Left ventricle myocardium inferior (tissue), 1 donor: ENCODE measurements around the gene PILRB. TPM values are rescaled to one million over a fixed set of nuclear protein-coding genes. Genes with fewer than 3 reads are reported as not detected.
"Not testable (repeated sequence)": the region's sequence is repeated elsewhere in the genome, so short reads cannot be mapped to it uniquely, and the experiment has no call there.

Experiments used
- DNase-seq: peaks from one replicate; pipeline ENCODE4 v3.0.0-alpha.2; 2020
- H3K27ac ChIP-seq: fragments of 200-600 bp; replicated peaks from 2 replicates; pipeline ENCODE4 v1.8.0; 2021
- H3K27me3 ChIP-seq: fragments of 200-600 bp; 2 replicates; pipeline ENCODE4 v1.8.0; 2021; ENCODE audit warnings: low read depth
- H3K36me3 ChIP-seq: fragments of 200-600 bp; 2 replicates; pipeline ENCODE4 v1.8.0; 2021
- H3K4me1 ChIP-seq: fragments of 200-600 bp; 2 replicates; pipeline ENCODE4 v1.8.0; 2021
- H3K4me3 ChIP-seq: fragments of 200-600 bp; 2 replicates; pipeline ENCODE4 v1.8.0; 2021; ENCODE audit warnings: mild to moderate bottlenecking, moderate library complexity
- H3K9me3 ChIP-seq: fragments of 200-600 bp; replicated peaks from 2 replicates; pipeline ENCODE4 v1.8.0; 2021
- CTCF ChIP-seq: fragments of 200-600 bp; IDR thresholded peaks from 2 replicates; pipeline ENCODE4 v1.8.0; 2021; ENCODE audit warnings: antibody characterized with exemption, mild to moderate bottlenecking, borderline replicate concordance
- intact Hi-C: fragments of 100-400 bp; cut with micrococcal nuclease; formaldehyde crosslinking; loops from one replicate; pipeline ENCODE4 v1.11.0; 2022
- total RNA-seq: library from RNA; stranded (reverse); fragmentation: NEBNext Ultra II Directional; extraction: Animal tissue kit (Norgen Biotek cat#: 25700); gene quantifications from one replicate; pipeline ENCODE4 v1.2.1, GENCODE V29; 2021
- donor health status: DM: no; HTN: yes; CAD: no; lungs with severe emphysema.

Gene PILRB
- total RNA-seq, 1 donor from 2014 or later: 10.6 TPM

- Histone ChIP-seq H3K36me3 (peaks cover 6% of the 10 kb centered on the region), H3K9me3 (no peaks in the 10 kb centered on the region), H3K4me3 (peak within 1 kb of the TSS; percentile 34), H3K27me3 (no peaks in the 10 kb centered on the region), H3K27ac (peak within 1 kb of the TSS; percentile 59), H3K4me1 (peaks cover 8% of the 10 kb centered on the region)
- intact Hi-C loops: no loop called here
- peak; percentile 36 for DNase-seq
- no peak for TF ChIP-seq CTCF
Measured at GRCh38 chr7:100373261-100373831, 15.4 kb downstream of the PILRB start, which contains the start of gene PILRA. Gene PILRA, plus strand, starts transcription at chr7:100373487. Its CDS starts 170 bp downstream, at chr7:100373657.

GRCh38 chr7:100373870-100374598, 16.1 kb downstream of the PILRB start:
- H3K27ac ChIP-seq, intact Hi-C loops, H3K4me1 ChIP-seq, DNase-seq, H3K27me3 ChIP-seq, H3K9me3 ChIP-seq, H3K36me3 ChIP-seq: not testable (repeated sequence)
- H3K4me3 ChIP-seq: peak overlapping the region; percentile 34

DNA sequence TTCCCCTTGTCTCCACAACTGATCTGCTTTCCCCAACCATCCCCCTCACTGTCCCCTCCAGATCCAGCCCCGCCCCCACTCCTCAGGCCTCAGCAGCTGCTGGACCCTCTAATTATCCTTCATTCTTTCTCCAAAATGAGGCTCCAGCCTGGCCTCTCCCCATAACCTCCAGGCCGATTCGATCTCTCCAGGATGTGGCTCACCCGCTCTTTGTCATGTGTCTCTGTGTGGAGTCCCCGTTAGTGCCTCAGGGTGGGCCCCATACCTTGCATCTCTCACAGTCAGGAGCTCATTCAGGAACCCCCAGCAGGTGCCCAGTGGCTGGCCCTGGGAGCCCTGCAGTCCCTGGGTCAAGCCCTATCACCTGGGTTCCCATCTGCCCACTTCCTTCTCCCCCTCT, 16.7 kb downstream of the PILRB start:
- DNase-seq: no peak
- intact Hi-C loops: no loop called here
- H3K4me1 ChIP-seq: peaks cover 8% of the 10 kb centered on the region
- H3K9me3 ChIP-seq: no peaks in the 10 kb centered on the region
- H3K27ac ChIP-seq: no peak overlapping the region
- H3K36me3 ChIP-seq: no peaks in the 10 kb centered on the region
- H3K27me3 ChIP-seq: no peaks in the 10 kb centered on the region
- H3K4me3 ChIP-seq: peak overlapping the region; percentile 34
- TF ChIP-seq CTCF: no peak

- peaks cover 8% of the 10 kb centered on the region for H3K4me1 ChIP-seq
Measured at GRCh38 chr7:100376066-100376465, 18.1 kb downstream of the PILRB start.

DNA sequence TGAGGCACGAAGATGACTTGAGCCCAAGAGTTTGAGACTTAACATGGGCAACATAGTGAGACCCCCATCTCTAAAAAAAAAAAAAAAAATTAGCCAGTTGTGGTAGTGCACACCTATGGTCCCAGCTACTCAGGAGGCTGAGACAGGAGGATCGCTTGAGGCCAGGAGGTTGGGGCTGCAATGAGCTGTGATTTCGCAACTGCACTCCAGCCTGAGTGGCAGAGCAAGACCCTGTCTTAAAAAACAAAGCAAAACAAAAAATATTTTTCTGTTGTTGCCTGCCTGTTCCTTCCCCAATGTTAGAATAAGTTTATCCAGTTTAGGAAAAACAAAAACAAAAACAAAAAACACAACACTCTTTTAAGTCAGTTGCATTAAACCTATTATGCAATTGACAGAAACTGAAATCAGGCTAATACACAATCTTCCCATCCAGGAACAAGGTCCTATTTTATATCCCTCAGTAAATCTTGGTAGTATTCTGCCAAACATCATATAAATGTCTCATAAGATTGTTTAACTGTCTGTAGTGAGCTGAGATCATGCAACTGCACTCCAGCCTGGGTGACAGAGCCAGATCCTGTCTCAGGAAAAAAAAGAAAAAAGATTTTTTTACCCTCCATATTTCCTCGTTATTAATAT, 20.3 kb downstream of the PILRB start:
- no peaks in the 10 kb centered on the region for H3K9me3 ChIP-seq
- no peaks in the 10 kb centered on the region for H3K4me1 ChIP-seq
- no peak for TF ChIP-seq CTCF
- no peak overlapping the region for H3K4me3 ChIP-seq
- no peak overlapping the region for H3K27ac ChIP-seq
- DNase-seq: no peak
- H3K27me3 ChIP-seq: no peaks in the 10 kb centered on the region
- no peaks in the 10 kb centered on the region for H3K36me3 ChIP-seq
- intact Hi-C loops: no loop called here

More at GRCh38 chr7:100376066-100376465, 18.1 kb downstream of the PILRB start:
- no peak overlapping the region for H3K27ac ChIP-seq
- H3K36me3 ChIP-seq: no peaks in the 10 kb centered on the region
- intact Hi-C loops: no loop called here
- no peaks in the 10 kb centered on the region for H3K9me3 ChIP-seq
- H3K27me3 ChIP-seq: no peaks in the 10 kb centered on the region
- H3K4me3 ChIP-seq: no peak overlapping the region
- DNase-seq: no peak
- TF ChIP-seq CTCF: no peak

- Histone ChIP-seq H3K36me3 (no peaks in the 10 kb centered on the region), H3K9me3 (no peaks in the 10 kb centered on the region), H3K4me1 (peaks cover 5% of the 10 kb centered on the region), H3K27me3 (no peaks in the 10 kb centered on the region), H3K4me3 (no peak overlapping the region), H3K27ac (peak overlapping the region; percentile 38)
- DNase-seq: no peak
- intact Hi-C loops: no loop called here
- no peak for TF ChIP-seq CTCF
Measured at GRCh38 chr7:100380196-100380595, 22.3 kb downstream of the PILRB start.

DNA sequence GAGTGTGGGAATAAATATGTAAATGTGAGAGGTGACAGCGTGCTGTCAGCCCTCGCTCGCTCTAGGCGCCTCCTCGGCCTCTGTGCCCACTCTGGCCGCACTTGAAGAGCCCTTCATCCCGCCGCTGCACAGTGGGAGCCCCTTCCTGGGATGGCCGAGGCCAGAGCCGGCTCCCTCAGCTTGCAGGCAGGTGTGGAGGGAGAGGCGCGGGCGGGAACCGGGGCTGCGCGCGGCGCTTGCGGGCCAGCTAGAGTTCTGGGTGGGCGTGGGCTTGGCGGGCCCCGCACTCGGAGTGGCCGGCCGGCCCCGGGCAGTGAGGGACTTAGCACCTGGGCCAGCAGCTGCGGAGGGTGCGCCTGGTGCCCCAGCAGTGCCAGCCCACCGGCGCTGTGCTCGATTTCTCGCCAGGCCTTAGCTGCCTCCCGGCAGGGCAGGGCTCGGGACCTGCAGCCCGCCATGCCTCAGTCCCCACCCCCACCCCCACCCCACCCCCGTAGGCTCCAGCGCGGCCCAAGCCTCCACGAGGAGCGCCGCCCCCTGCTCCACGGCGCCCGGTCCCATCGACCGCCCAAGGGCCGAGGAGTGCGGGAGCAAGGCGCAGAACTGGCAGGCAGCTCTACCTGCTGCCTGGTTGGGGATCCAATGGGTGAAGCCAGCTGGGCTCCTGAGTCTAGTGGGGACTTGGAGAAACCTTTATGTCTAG, 23.8 kb downstream of the PILRB start:
- not testable (repeated sequence) for H3K4me3 ChIP-seq, DNase-seq, H3K4me1 ChIP-seq

GRCh38 chr7:100382234-100382853, 24.4 kb downstream of the PILRB start:
- H3K36me3 ChIP-seq, H3K27ac ChIP-seq, H3K27me3 ChIP-seq, DNase-seq, H3K9me3 ChIP-seq, H3K4me3 ChIP-seq, H3K4me1 ChIP-seq, intact Hi-C loops: not testable (repeated sequence)

More for the DNA sequence above, 23.8 kb downstream of the PILRB start:
- H3K36me3 ChIP-seq, H3K27me3 ChIP-seq, H3K9me3 ChIP-seq, H3K27ac ChIP-seq, intact Hi-C loops: not testable (repeated sequence)
